Endodermal cell (in vitro differentiated cells): ENCODE results near the gene NCAPG2. TPM values are rescaled to one million over a fixed set of nuclear protein-coding genes. Genes with fewer than 3 reads are reported as not detected.

Experiments
- DNase-seq: peaks from one replicate; pipeline ENCODE4 v3.0.0-alpha.2; 2017
- H3K27ac ChIP-seq: 2 replicates; pipeline ENCODE4 v1.5.1; 2013; ENCODE audit warnings: mild to moderate bottlenecking, low read depth, low read length, moderate library complexity
- H3K27me3 ChIP-seq: 2 replicates; pipeline ENCODE4 v1.6.1; 2013; ENCODE audit warnings: mild to moderate bottlenecking, low read length, moderate library complexity; ENCODE audit not compliant: insufficient read depth, control insufficient read depth, poor library complexity, severe bottlenecking
- H3K36me3 ChIP-seq: 2 replicates; pipeline ENCODE4 v1.7.0; 2013; ENCODE audit warnings: mild to moderate bottlenecking, low read length, moderate library complexity; ENCODE audit not compliant: control insufficient read depth, insufficient read depth
- H3K4me1 ChIP-seq: one replicate; pipeline ENCODE4 v1.7.0; 2013; ENCODE audit warnings: low read length; ENCODE audit not compliant: control insufficient read depth, insufficient read depth
- H3K4me3 ChIP-seq: 2 replicates; pipeline ENCODE4 v1.5.1; 2013; ENCODE audit warnings: mild to moderate bottlenecking, low read length, moderate library complexity
- H3K9ac ChIP-seq: 2 replicates; pipeline ENCODE4 v1.6.1; 2013; ENCODE audit warnings: mild to moderate bottlenecking, low read length, moderate library complexity; ENCODE audit not compliant: poor library complexity, severe bottlenecking; ENCODE audit errors: extremely low read depth
- H3K9me3 ChIP-seq: 2 replicates; pipeline ENCODE4 v1.6.1; 2013; ENCODE audit warnings: mild to moderate bottlenecking, low read length, moderate library complexity; ENCODE audit not compliant: control insufficient read depth
- H3K27ac Mint-ChIP-seq: 2 replicates; pipeline ENCODE4 v1.8.0; 2020; ENCODE audit warnings: mixed read lengths
- H3K27me3 Mint-ChIP-seq: 2 replicates; pipeline ENCODE4 v1.8.0; 2021; ENCODE audit warnings: mild to moderate bottlenecking, mixed read lengths; ENCODE audit not compliant: insufficient read depth
- H3K36me3 Mint-ChIP-seq: 2 replicates; pipeline ENCODE4 v1.8.0; 2020; ENCODE audit warnings: low read depth, mixed read lengths
- H3K4me1 Mint-ChIP-seq: 2 replicates; pipeline ENCODE4 v1.8.0; 2020; ENCODE audit warnings: mixed read lengths
- H3K4me3 Mint-ChIP-seq: 2 replicates; pipeline ENCODE4 v1.8.0; 2020; ENCODE audit warnings: mild to moderate bottlenecking, moderate library complexity, mixed read lengths
- H3K9me3 Mint-ChIP-seq: 2 replicates; pipeline ENCODE4 v1.8.0; 2020; ENCODE audit warnings: mild to moderate bottlenecking, mixed read lengths
- CTCF ChIP-seq: fragments of 200-600 bp; sonication (generic); conservative IDR thresholded peaks from 2 replicates; pipeline ENCODE4 v1.5.0; 2021; ENCODE audit warnings: antibody characterized with exemption, mild to moderate bottlenecking
- WGBS, 2 experiments: methylation state at CpG; one replicate each; pipeline versions ENCODE4 v1.1.5 to v1.1.7; 2013; ENCODE audit warnings: missing lambda C conversion rate in 2 of 2, mixed read lengths in 1 of 2; ENCODE audit not compliant: insufficient coverage in 1 of 2, insufficient read length in 1 of 2; 5-methylcytosine and 5-hydroxymethylcytosine counted together
- total RNA-seq, 2 donors: library from RNA; stranded (reverse); fragmentation: NEBNext Ultra II Directional in 1 of 2; extraction: Animal tissue kit (Norgen Biotek cat#: 25700) in 1 of 2; gene quantifications; 2 replicates in 1 of 2; 3 replicates in 1 of 2; pipeline ENCODE4 v1.2.1, GENCODE V29; 2021

Gene NCAPG2
- total RNA-seq, 2 donors from 2014 or later = 58.7 to 77.1 TPM

DNA sequence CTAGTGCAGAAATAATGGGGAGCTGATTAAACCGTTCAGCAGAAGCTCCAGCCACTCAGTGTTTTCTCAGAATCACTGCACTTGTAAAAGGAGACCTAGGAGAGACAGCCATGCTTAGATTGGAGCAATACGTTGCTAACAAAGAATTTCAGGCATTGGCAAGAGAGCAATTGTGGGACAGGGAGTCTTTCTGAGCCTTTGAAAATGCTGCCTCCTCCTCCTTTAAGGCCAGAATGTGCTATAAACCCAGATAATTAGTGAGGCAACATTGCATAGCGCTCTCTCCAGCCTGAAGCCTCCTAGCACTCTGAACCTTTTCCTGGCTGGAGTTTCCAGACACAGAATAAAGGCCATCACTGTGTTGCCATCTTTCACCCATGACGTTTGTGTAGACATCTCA, 98.5 kb downstream of the NCAPG2 start:
- Mint-ChIP-seq H3K9me3 (no peaks in the 10 kb centered on the region), H3K27ac (no peak overlapping the region), H3K27me3 (no peaks in the 10 kb centered on the region), H3K36me3 (peaks cover 15% of the 10 kb centered on the region), H3K4me1 (no peaks in the 10 kb centered on the region), H3K4me3 (no peak overlapping the region)
- Histone ChIP-seq H3K27me3 (no peaks in the 10 kb centered on the region), H3K9me3 (no peaks in the 10 kb centered on the region), H3K4me3 (no peak overlapping the region), H3K9ac (no peak overlapping the region), H3K36me3 (peaks cover 5% of the 10 kb centered on the region), H3K4me1 (no peaks in the 10 kb centered on the region), H3K27ac (no peak overlapping the region)
- no peak for DNase-seq
- WGBS, 2 experiments = 92 to 100% methylated on average over 4 of the region's 4 CpGs
- no peak for TF ChIP-seq CTCF

- H3K4me1 ChIP-seq = no peaks in the 10 kb centered on the region
Measured at GRCh38 chr7:158603773-158604755, 100.5 kb downstream of the NCAPG2 start.

More at GRCh38 chr7:158603773-158604755, 100.5 kb downstream of the NCAPG2 start:
- no peaks in the 10 kb centered on the region for H3K27me3 ChIP-seq
- Mint-ChIP-seq H3K36me3 (peaks cover 12% of the 10 kb centered on the region), H3K27me3 (no peaks in the 10 kb centered on the region), H3K4me3 (no peak overlapping the region), H3K9me3 (no peaks in the 10 kb centered on the region), H3K4me1 (no peaks in the 10 kb centered on the region), H3K27ac (no peak overlapping the region)
- no peak for DNase-seq
- peaks cover 5% of the 10 kb centered on the region for H3K36me3 ChIP-seq
- no peaks in the 10 kb centered on the region for H3K9me3 ChIP-seq
- WGBS, 2 experiments = 93 to 95% methylated on average over 10 to 23 of the region's 23 CpGs
- no peak overlapping the region for H3K4me3 ChIP-seq
- H3K9ac ChIP-seq = no peak overlapping the region
- TF ChIP-seq CTCF = no peak
- H3K27ac ChIP-seq = no peak overlapping the region
